ENCODE results near the gene ACCSL.

GRCh38 chr11:44051171-44051570, 3.4 kb downstream of the ACCSL start:
- no peak for TF ChIP-seq GATA2 (IDR thresholded peaks at IDR 0.05; ENCODE audit: low read depth, low read length)
- TF ChIP-seq GATA3 (IDR thresholded peaks at IDR 0.05; ENCODE audit: low read depth, low read length) = no peak
